ENCODE data around the gene EQTN. TPM values are rescaled to one million over a fixed set of nuclear protein-coding genes. Genes with fewer than 3 reads are reported as not detected.

The EQTN gene
- total RNA-seq, 2 donors from 2014 or later: not detected

Other genes with a start within 250 kb of the EQTN start
- not detected for gene TEK, start 187.9 kb downstream of the EQTN start, total RNA-seq
- gene IFNK, start 227.1 kb upstream of the EQTN start, total RNA-seq: not detected
- gene MOB3B, start 232.7 kb upstream of the EQTN start, total RNA-seq: 1 to 10 TPM; 1.3 to 1.6 TPM

All from activated T-cell treated with anti-CD3 and anti-CD28 coated beads, Interleukin-2, amount 50 U/mL, for 72 hours (primary cell).